ENCODE measurements around the gene PTPRG.

PTPRG gene

GRCh38 chr3:61613666-61614065 is 52.3 kb downstream of the PTPRG start:
- no peak overlapping the region for H3K27ac Mint-ChIP-seq
- H3K4me1 Mint-ChIP-seq, result no peaks in the 10 kb centered on the region
- peaks cover 2% of the 10 kb centered on the region for H3K9me3 Mint-ChIP-seq
- no peaks in the 10 kb centered on the region for H3K27me3 Mint-ChIP-seq
- no peaks in the 10 kb centered on the region for H3K36me3 Mint-ChIP-seq
- no peak overlapping the region for H3K4me3 Mint-ChIP-seq
- ATAC-seq, result no peak

GRCh38 chr3:61615643-61616042 is 54.3 kb downstream of the PTPRG start:
- Mint-ChIP-seq H3K36me3 (no peaks in the 10 kb centered on the region), H3K9me3 (peaks cover 2% of the 10 kb centered on the region), H3K27me3 (no peaks in the 10 kb centered on the region), H3K4me3 (no peak overlapping the region), H3K27ac (no peak overlapping the region), H3K4me1 (no peaks in the 10 kb centered on the region)
- ATAC-seq, result no peak

- Mint-ChIP-seq H3K9me3 (no peaks in the 10 kb centered on the region), H3K4me1 (no peaks in the 10 kb centered on the region), H3K4me3 (no peak overlapping the region), H3K36me3 (no peaks in the 10 kb centered on the region), H3K27ac (no peak overlapping the region), H3K27me3 (no peaks in the 10 kb centered on the region)
- peak; percentile 31 for ATAC-seq
Observed at GRCh38 chr3:61616586-61616985, 55.2 kb downstream of the PTPRG start.

DNA sequence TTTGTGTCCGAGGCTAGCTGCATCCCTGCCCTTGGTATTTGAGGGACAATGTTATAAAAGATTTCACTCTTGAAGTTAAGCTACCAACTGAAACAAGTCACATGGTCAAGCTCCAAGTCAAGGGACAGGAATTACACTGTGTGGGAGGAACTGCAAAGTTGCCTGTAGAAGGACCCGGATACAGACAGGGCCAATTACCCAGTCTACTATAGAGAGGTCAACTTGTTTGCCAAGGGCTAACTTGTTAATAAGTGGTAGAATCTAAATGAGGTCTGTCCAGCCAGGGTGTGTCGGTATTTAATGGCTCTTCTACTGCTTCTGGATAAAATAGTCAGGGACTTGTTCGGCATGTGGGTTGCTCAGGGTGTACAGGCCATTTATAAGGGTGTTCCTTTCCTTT is 55.7 kb downstream of the PTPRG start:
- Mint-ChIP-seq H3K4me3 (no peak overlapping the region), H3K4me1 (no peaks in the 10 kb centered on the region), H3K9me3 (no peaks in the 10 kb centered on the region), H3K27ac (no peak overlapping the region), H3K36me3 (no peaks in the 10 kb centered on the region), H3K27me3 (no peaks in the 10 kb centered on the region)
- no peak for ATAC-seq

DNA sequence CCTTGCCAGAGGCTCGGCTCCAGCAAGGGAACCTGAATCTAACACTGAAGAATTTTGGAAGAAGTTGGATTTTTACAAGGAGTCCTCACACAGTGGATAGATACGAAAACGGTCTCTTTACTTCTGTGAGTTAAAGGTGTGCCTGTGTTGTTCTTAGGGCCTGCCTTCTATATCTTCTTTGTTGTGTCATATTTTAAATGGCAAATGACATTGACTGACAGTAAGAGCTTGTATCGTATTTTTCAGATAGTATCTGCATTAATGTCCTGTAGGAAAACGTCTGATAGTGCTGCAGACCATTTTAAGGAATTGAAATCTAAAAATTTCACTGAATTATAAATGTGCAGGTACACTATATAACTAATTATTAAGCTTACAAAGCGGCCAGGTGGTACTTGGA is 56.3 kb downstream of the PTPRG start:
- Mint-ChIP-seq H3K36me3 (no peaks in the 10 kb centered on the region), H3K4me1 (no peaks in the 10 kb centered on the region), H3K27me3 (no peaks in the 10 kb centered on the region), H3K27ac (no peak overlapping the region), H3K4me3 (no peak overlapping the region), H3K9me3 (no peaks in the 10 kb centered on the region)
- ATAC-seq, result no peak

GRCh38 chr3:61618231-61618630 is 56.9 kb downstream of the PTPRG start:
- Mint-ChIP-seq H3K36me3 (no peaks in the 10 kb centered on the region), H3K4me3 (no peak overlapping the region), H3K27me3 (no peaks in the 10 kb centered on the region), H3K27ac (no peak overlapping the region), H3K9me3 (no peaks in the 10 kb centered on the region), H3K4me1 (no peaks in the 10 kb centered on the region)
- ATAC-seq, result no peak

GRCh38 chr3:61618871-61619270 is 57.5 kb downstream of the PTPRG start:
- Mint-ChIP-seq H3K4me1 (no peaks in the 10 kb centered on the region), H3K4me3 (no peak overlapping the region), H3K36me3 (no peaks in the 10 kb centered on the region), H3K27ac (no peak overlapping the region), H3K9me3 (no peaks in the 10 kb centered on the region), H3K27me3 (no peaks in the 10 kb centered on the region)
- ATAC-seq, result no peak

GRCh38 chr3:61620073-61620472 is 58.7 kb downstream of the PTPRG start:
- Mint-ChIP-seq H3K27ac (no peak overlapping the region), H3K4me1 (no peaks in the 10 kb centered on the region), H3K9me3 (peaks cover 3% of the 10 kb centered on the region), H3K27me3 (no peaks in the 10 kb centered on the region), H3K36me3 (no peaks in the 10 kb centered on the region), H3K4me3 (no peak overlapping the region)
- no peak for ATAC-seq

DNA sequence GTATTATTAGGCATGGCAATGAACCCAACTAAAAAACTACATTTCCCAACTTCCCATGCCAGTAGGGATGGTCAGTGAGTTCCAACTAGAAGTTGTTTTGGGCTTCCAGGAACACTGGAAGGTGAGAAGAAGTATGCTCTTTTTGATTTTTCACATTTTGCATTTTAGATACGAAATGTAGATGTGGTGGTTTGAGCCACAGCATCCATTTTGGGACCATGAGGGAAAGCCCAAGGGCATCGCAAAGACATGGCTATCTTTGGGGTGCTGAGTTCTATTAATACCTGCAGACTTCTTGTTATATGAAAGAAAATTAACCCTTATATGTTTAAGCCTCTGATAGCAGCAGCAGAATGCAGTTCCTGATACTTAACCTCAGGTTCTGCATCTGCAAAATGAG is 62.9 kb downstream of the PTPRG start:
- Mint-ChIP-seq H3K27ac (no peak overlapping the region), H3K9me3 (peaks cover 3% of the 10 kb centered on the region), H3K4me3 (no peak overlapping the region), H3K4me1 (no peaks in the 10 kb centered on the region), H3K27me3 (no peaks in the 10 kb centered on the region), H3K36me3 (no peaks in the 10 kb centered on the region)
- no peak for ATAC-seq

DNA sequence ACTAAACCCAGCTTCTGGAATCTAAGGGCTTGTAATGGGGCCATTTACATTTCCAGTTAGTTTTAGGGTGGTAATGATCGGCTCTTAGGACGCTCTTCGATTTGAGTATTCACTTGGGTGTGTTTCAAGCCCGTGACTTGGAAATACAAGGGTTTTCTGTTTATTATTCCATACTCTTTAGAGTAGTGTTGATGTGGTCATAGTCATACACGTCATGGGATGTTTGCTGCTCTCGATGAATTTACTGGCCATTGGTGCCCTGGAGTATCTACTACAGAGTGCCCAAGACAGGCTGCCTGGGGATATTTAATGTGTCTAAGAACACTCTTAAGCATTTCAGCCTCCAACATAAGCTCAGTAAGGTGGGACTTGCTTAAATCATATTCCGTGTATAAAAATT is 64.1 kb downstream of the PTPRG start:
- Mint-ChIP-seq H3K4me3 (no peak overlapping the region), H3K27ac (no peak overlapping the region), H3K36me3 (no peaks in the 10 kb centered on the region), H3K27me3 (no peaks in the 10 kb centered on the region), H3K9me3 (peaks cover 3% of the 10 kb centered on the region), H3K4me1 (no peaks in the 10 kb centered on the region)
- no peak for ATAC-seq

GRCh38 chr3:61626484-61626883 is 65.1 kb downstream of the PTPRG start:
- no peak overlapping the region for H3K4me3 Mint-ChIP-seq
- H3K36me3 Mint-ChIP-seq, result no peaks in the 10 kb centered on the region
- ATAC-seq, result no peak
- peaks cover 3% of the 10 kb centered on the region for H3K9me3 Mint-ChIP-seq
- H3K27ac Mint-ChIP-seq, result no peak overlapping the region
- no peaks in the 10 kb centered on the region for H3K27me3 Mint-ChIP-seq
- no peaks in the 10 kb centered on the region for H3K4me1 Mint-ChIP-seq

DNA sequence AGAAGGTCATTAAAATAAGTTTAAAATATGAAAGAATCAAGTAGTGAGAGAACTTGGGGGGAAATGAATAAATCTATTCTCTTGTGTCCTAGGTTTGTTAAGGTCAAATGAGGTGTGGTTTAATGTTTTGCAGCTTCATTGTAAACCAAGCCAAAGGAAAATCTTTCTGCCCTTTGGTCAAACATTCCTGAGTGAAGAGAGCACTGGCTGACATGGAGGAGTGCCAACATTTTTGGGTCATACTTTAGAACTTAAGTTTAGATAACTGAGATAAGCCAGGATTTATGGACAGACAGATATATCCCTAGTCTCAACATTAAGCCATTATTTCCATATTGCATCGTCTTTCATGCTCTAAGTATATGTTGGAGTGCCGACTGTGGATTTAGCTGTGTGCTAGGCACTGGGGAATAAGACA is 66.4 kb downstream of the PTPRG start:
- Mint-ChIP-seq H3K4me1 (no peaks in the 10 kb centered on the region), H3K4me3 (no peak overlapping the region), H3K36me3 (no peaks in the 10 kb centered on the region), H3K27ac (no peak overlapping the region), H3K27me3 (no peaks in the 10 kb centered on the region), H3K9me3 (peaks cover 3% of the 10 kb centered on the region)
- no peak for ATAC-seq

DNA sequence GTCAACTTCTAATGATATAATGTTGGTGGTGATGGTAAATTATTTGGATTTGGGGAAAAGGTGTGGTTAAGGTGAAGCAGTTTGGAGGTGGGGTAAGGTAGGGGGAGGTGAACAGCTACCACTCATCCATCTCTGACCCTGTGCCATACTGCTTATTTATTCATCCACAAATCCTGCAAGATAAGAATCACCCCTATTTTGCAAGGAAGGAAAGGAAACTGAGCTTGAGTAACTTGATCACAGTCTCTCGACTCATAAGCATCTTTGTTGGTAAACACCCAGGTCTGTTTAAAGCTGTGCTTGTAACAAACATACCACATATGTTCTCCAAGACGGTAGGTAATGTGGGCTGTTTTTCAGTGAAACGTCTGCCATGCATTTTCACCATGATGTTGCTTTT is 67.3 kb downstream of the PTPRG start:
- Mint-ChIP-seq H3K4me3 (no peak overlapping the region), H3K27me3 (no peaks in the 10 kb centered on the region), H3K9me3 (peaks cover 3% of the 10 kb centered on the region), H3K36me3 (no peaks in the 10 kb centered on the region), H3K4me1 (no peaks in the 10 kb centered on the region), H3K27ac (no peak overlapping the region)
- ATAC-seq, result no peak

DNA sequence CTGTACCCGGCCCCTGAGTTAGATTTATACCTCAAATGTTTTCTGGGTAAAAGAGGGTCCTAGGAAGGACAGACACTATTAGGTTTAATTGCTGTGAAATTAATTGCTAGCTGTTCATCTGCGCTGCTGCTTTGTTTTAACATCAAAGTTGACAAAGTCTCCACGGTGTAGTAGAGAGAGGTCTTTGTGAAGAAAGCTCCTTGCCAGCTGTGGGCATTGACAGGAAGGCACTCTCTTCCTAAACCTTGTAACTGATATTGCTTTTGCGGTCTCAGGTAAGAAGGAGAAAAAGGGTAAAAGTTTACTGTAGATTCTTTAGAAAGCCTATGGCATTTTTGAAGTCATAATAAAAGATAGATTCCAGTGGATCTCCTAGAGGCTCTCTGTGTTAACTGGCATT is 68.1 kb downstream of the PTPRG start:
- Mint-ChIP-seq H3K27ac (no peak overlapping the region), H3K4me3 (no peak overlapping the region), H3K27me3 (no peaks in the 10 kb centered on the region), H3K4me1 (no peaks in the 10 kb centered on the region), H3K9me3 (peaks cover 3% of the 10 kb centered on the region), H3K36me3 (no peaks in the 10 kb centered on the region)
- ATAC-seq, result no peak

DNA sequence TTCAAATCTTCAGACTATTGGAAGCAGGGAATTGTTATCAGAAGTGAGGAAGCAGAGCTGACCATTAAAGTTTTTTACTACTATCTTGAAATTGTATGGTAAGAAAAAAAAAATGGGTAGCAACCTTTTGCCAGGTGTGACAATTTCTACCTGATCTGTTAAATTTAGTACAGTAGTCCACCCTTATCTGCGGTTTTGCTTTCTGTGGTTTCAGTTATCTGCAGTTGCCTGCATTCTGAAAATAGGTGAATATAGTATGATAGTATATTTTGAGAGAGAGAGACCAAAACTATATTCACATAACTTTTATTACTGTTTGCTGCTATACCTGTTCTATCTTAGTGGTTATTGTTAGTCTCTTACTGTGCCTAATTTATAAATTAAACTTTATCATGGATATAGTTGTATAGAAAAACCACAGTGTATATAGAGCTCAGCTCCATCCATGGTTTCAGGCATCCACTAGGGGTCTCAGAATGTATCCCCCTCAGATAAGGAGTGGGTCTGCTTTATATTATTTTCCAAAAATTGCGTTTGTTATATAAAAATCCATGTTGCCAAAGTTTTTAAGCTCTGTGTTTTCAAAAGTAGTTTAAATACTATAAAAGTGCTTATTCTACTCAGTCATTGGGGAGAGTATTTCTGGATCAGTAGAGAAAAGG is 69.9 kb downstream of the PTPRG start:
- H3K4me3 Mint-ChIP-seq, result no peak overlapping the region
- H3K4me1 Mint-ChIP-seq, result no peaks in the 10 kb centered on the region
- ATAC-seq, result no peak
- H3K27me3 Mint-ChIP-seq, result no peaks in the 10 kb centered on the region
- no peaks in the 10 kb centered on the region for H3K9me3 Mint-ChIP-seq
- H3K36me3 Mint-ChIP-seq, result no peaks in the 10 kb centered on the region
- H3K27ac Mint-ChIP-seq, result no peak overlapping the region

GRCh38 chr3:61632568-61633175 is 71.3 kb downstream of the PTPRG start:
- Mint-ChIP-seq H3K9me3 (no peaks in the 10 kb centered on the region), H3K27ac (no peak overlapping the region), H3K4me1 (peaks cover 8% of the 10 kb centered on the region), H3K27me3 (no peaks in the 10 kb centered on the region), H3K4me3 (no peak overlapping the region), H3K36me3 (no peaks in the 10 kb centered on the region)
- ATAC-seq, result no peak
